Esophagus squamous epithelium (tissue), 4 donors: ENCODE results near the gene ITGA11.

Experiments used
- POLR2A ChIP-seq, 4 donors: fragments of 450-650 bp; IDR thresholded peaks; one replicate each; pipeline ENCODE4 v1.6.1; 2017; ENCODE audit warnings: antibody characterized with exemption in 4 of 4, mild to moderate bottlenecking in 4 of 4, moderate library complexity in 3 of 4
- TF ChIP-seq, protein P1 (sequence below), 6 experiments: fragments of 450-650 bp in 4 of 6; fragments of 200-600 bp in 2 of 6; sonication (generic) in 2 of 6; IDR thresholded peaks; one replicate each; pipeline ENCODE4 v1.5.1; 2016 to 2019; ENCODE audit warnings: antibody characterized with exemption in 6 of 6, mild to moderate bottlenecking in 4 of 6, moderate library complexity in 4 of 6

GRCh38 chr15:68466876-68467275 is 34.9 kb upstream of the ITGA11 start:
- TF ChIP-seq, protein P1, sequence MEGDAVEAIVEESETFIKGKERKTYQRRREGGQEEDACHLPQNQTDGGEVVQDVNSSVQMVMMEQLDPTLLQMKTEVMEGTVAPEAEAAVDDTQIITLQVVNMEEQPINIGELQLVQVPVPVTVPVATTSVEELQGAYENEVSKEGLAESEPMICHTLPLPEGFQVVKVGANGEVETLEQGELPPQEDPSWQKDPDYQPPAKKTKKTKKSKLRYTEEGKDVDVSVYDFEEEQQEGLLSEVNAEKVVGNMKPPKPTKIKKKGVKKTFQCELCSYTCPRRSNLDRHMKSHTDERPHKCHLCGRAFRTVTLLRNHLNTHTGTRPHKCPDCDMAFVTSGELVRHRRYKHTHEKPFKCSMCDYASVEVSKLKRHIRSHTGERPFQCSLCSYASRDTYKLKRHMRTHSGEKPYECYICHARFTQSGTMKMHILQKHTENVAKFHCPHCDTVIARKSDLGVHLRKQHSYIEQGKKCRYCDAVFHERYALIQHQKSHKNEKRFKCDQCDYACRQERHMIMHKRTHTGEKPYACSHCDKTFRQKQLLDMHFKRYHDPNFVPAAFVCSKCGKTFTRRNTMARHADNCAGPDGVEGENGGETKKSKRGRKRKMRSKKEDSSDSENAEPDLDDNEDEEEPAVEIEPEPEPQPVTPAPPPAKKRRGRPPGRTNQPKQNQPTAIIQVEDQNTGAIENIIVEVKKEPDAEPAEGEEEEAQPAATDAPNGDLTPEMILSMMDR (IDR thresholded peaks at IDR 0.05): no peak
- no peak for TF ChIP-seq POLR2A (IDR thresholded peaks at IDR 0.05)
